GM18517 (cell line): ENCODE measurements around the gene SH3D21.

Experiments used
- ATAC-seq: cut with Tn5 transposase; IDR thresholded peaks from one replicate; pipeline ENCODE4 v1.9.1; 2021; ENCODE audit warnings: mild to moderate bottlenecking, moderate library complexity; ENCODE audit not compliant: unreplicated experiment

The SH3D21 gene

GRCh38 chr1:36303244-36303643 lies 2.9 kb upstream of the SH3D21 start:
- no peak for ATAC-seq

- ATAC-seq, result no peak
These were observed 2.4 kb upstream of the SH3D21 start for GRCh38 chr1:36303650-36304360.

GRCh38 chr1:36304521-36304920 lies 1.6 kb upstream of the SH3D21 start:
- no peak for ATAC-seq

- ATAC-seq, result no peak
These were observed 926 bp upstream of the SH3D21 start for GRCh38 chr1:36304970-36305914.

- no peak for ATAC-seq
These were observed 306 bp upstream of the SH3D21 start for GRCh38 chr1:36305915-36306209.

GRCh38 chr1:36306902-36307456 lies 811 bp downstream of the SH3D21 start:
- ATAC-seq, result peak; percentile 92

GRCh38 chr1:36307601-36308330 lies 1.6 kb downstream of the SH3D21 start:
- no peak for ATAC-seq

- no peak for ATAC-seq
These were observed 3.2 kb downstream of the SH3D21 start for GRCh38 chr1:36309397-36309796.

- ATAC-seq, result no peak
These were observed 14.2 kb downstream of the SH3D21 start for GRCh38 chr1:36320291-36320761.

GRCh38 chr1:36320767-36321118 lies 14.6 kb downstream of the SH3D21 start:
- no peak for ATAC-seq

- ATAC-seq, result no peak
These were observed 15.2 kb downstream of the SH3D21 start for GRCh38 chr1:36321119-36321951.

GRCh38 chr1:36322041-36322785 lies 16.0 kb downstream of the SH3D21 start:
- no peak for ATAC-seq

- ATAC-seq, result no peak
These were observed 16.8 kb downstream of the SH3D21 start for GRCh38 chr1:36322786-36323635.

- no peak for ATAC-seq
These were observed 17.6 kb downstream of the SH3D21 start, which contains the start of gene EVA1B for GRCh38 chr1:36323636-36324352. TSS of gene EVA1B (minus strand) at chr1:36323645. CDS start at chr1:36323037, 608 bp downstream.

- no peak for ATAC-seq
These were observed 18.2 kb downstream of the SH3D21 start for GRCh38 chr1:36324353-36324703.

- ATAC-seq, result no peak
These were observed 20.3 kb downstream of the SH3D21 start for GRCh38 chr1:36326499-36326898.

GRCh38 chr1:36327421-36328087 lies 21.4 kb downstream of the SH3D21 start:
- ATAC-seq, result no peak

GRCh38 chr1:36328088-36328480 lies 21.9 kb downstream of the SH3D21 start:
- no peak for ATAC-seq
